ENCODE data around the gene BIVM.

DNA sequence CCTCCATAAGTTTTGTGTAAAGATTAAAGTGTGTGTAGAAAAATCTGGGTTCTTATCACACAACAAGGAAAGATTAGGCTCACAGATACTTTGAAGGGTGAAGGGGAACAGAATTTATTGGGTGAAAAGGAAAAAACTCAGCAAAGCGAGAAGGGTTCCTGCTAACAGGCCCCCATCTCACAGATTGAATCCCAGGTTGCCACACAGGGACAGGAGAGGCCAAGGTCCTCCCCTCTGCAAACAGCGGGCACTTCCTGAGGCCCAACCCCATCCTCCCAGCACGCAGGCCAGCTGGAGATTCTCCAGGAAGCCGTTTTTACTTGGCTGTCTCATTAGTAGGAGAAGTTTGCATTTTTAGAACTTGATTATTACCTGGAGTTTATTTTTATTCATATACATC lies 31.7 kb downstream of the BIVM start:
- TF ChIP-seq POLR2A (IDR thresholded peaks at IDR 0.05) (no peak), CTCF (IDR thresholded peaks at IDR 0.05) (no peak)
